SK-N-SH (cell line): Measurements from ENCODE around the gene STEAP2. TPM values are rescaled to one million over a fixed set of nuclear protein-coding genes. Genes with fewer than 3 reads are reported as not detected.

Source experiments
- CTCF ChIA-PET: fragments of 300-600, 350-600 bp; formaldehyde crosslinking; extraction: SDS; loops from one replicate; lab custom pipeline; 2021; lab: Yijun Ruan, JAX
- POLR2A ChIA-PET: fragments of 350-600 bp; sonication (Branson Sonifier 250); formaldehyde crosslinking; extraction: SDS; loops from one replicate; lab custom pipeline; 2020; ENCODE audit warnings: antibody characterized with exemption, inconsistent platforms; lab: Yijun Ruan, JAX
- DNase-seq: peaks from one replicate; pipeline ENCODE4 v3.0.0; 2012
- H2AFZ ChIP-seq: fragments of 200-600 bp; sonication (generic); 2 replicates; pipeline ENCODE4 v1.8.1; 2016; ENCODE audit warnings: antibody characterized with exemption, mild to moderate bottlenecking, low read depth
- H3F3A ChIP-seq: fragments of 200-600 bp; sonication (generic); replicated peaks from 2 replicates; pipeline ENCODE3; 2016; ENCODE audit warnings: antibody characterized with exemption, mild to moderate bottlenecking; ENCODE audit not compliant: insufficient read depth
- H3K27ac ChIP-seq, 2 experiments: fragments of 200-500 bp in 1 of 2; fragments of 200-600 bp in 1 of 2; sonication (Bioruptor generic) in 1 of 2; sonication (generic), shearing (Covaris generic) in 1 of 2; 2 replicates each; pipeline versions ENCODE4 v1.5.1 to v1.6.1; 2014 to 2016; ENCODE audit warnings: low read depth in 2 of 2, inconsistent platforms in 1 of 2, low read length in 1 of 2, mild to moderate bottlenecking in 1 of 2, mixed read lengths in 1 of 2
- H3K27me3 ChIP-seq: fragments of 200-600 bp; sonication (generic), shearing (Covaris generic); 2 replicates; pipeline ENCODE4 v1.6.1; 2016; ENCODE audit warnings: mixed run types; ENCODE audit not compliant: insufficient read depth
- H3K36me3 ChIP-seq, 2 experiments: fragments of 200-500 bp in 1 of 2; fragments of 200-600 bp in 1 of 2; sonication (Bioruptor generic) in 1 of 2; sonication (generic) in 1 of 2; replicated peaks in 1 of 2; 2 replicates each; pipeline versions ENCODE3 to v1.5.1; 2014 to 2016; ENCODE audit warnings: low read length in 1 of 2, mild to moderate bottlenecking in 1 of 2; ENCODE audit not compliant: insufficient read depth in 2 of 2, control insufficient read depth in 1 of 2
- H3K4me1 ChIP-seq, 2 experiments: fragments of 200-500 bp in 1 of 2; fragments of 200-600 bp in 1 of 2; sonication (Bioruptor generic) in 1 of 2; sonication (generic), shearing (Covaris generic) in 1 of 2; 2 replicates each; pipeline versions ENCODE4 v1.5.1 to v1.6.1; 2014 to 2016; ENCODE audit warnings: low read depth in 1 of 2, low read length in 1 of 2, mixed run types in 1 of 2; ENCODE audit not compliant: insufficient read depth in 2 of 2, control insufficient read depth in 1 of 2
- H3K4me2 ChIP-seq: fragments of 200-600 bp; sonication (generic), shearing (Covaris generic); 2 replicates; pipeline ENCODE4 v1.6.1; 2017; ENCODE audit warnings: mixed run types
- H3K4me3 ChIP-seq, 2 experiments: fragments of 200-500 bp in 1 of 2; fragments of 200-600 bp in 1 of 2; sonication (Bioruptor generic) in 1 of 2; sonication (generic), shearing (Covaris generic) in 1 of 2; 2 replicates each; pipeline versions ENCODE4 v1.5.1 to v1.8.1; 2014 to 2016; ENCODE audit warnings: low read depth in 2 of 2, inconsistent platforms in 1 of 2, low read length in 1 of 2, mild to moderate bottlenecking in 1 of 2, mixed read lengths in 1 of 2, moderate library complexity in 1 of 2
- H3K79me2 ChIP-seq: fragments of 200-600 bp; sonication (generic); 2 replicates; pipeline ENCODE4 v1.8.1; 2017; ENCODE audit warnings: mild to moderate bottlenecking; ENCODE audit not compliant: insufficient read depth
- H3K9ac ChIP-seq: fragments of 200-600 bp; sonication (generic); 2 replicates; pipeline ENCODE4 v1.6.1; 2017; ENCODE audit warnings: mixed run types
- H3K9me2 ChIP-seq: fragments of 200-600 bp; sonication (generic); 2 replicates; pipeline ENCODE4 v1.6.1; 2017; ENCODE audit warnings: mixed run types
- H3K9me3 ChIP-seq: fragments of 200-600 bp; sonication (generic); 2 replicates; pipeline ENCODE4 v1.6.1; 2017; ENCODE audit warnings: mixed run types, mild to moderate bottlenecking, moderate library complexity
- H4K20me1 ChIP-seq: fragments of 200-600 bp; sonication (generic); 2 replicates; pipeline ENCODE4 v1.6.1; 2017; ENCODE audit warnings: mild to moderate bottlenecking, mixed run types; ENCODE audit not compliant: insufficient read depth
- CTCF ChIP-seq: fragments of 200-600 bp; sonication (generic); IDR thresholded peaks from 2 replicates; pipeline ENCODE4 v1.6.1; 2017; ENCODE audit warnings: antibody characterized with exemption, mild to moderate bottlenecking, moderate library complexity
- ELF1 ChIP-seq: IDR thresholded peaks from 2 replicates; pipeline ENCODE4 v1.4.0; 2012
- EP300 ChIP-seq, 2 experiments: IDR thresholded peaks; 2 replicates each; pipeline versions ENCODE4 v1.4.0 to v1.6.1; 2012; ENCODE audit warnings: borderline replicate concordance in 1 of 2, low read depth in 1 of 2, low read length in 1 of 2
- FOSL2 ChIP-seq: IDR thresholded peaks from 2 replicates; pipeline ENCODE4 v1.4.0; 2012; ENCODE audit warnings: low read depth, mild to moderate bottlenecking, moderate library complexity, borderline replicate concordance
- FOXM1 ChIP-seq: IDR thresholded peaks from 2 replicates; pipeline ENCODE4 v1.4.0; 2012; ENCODE audit warnings: low read depth, mild to moderate bottlenecking
- GABPA ChIP-seq: IDR thresholded peaks from 2 replicates; pipeline ENCODE4 v1.4.0; 2012; ENCODE audit warnings: low read depth, mild to moderate bottlenecking
- GATA2 ChIP-seq: sonication (generic); formaldehyde crosslinking; IDR thresholded peaks from 2 replicates; pipeline ENCODE4 v1.5.0; 2020; ENCODE audit warnings: mild to moderate bottlenecking, missing genetic modification reagents
- IRF3 ChIP-seq: fragments of 150-350 bp; IDR thresholded peaks from 2 replicates; pipeline ENCODE4 v1.6.1; 2016; ENCODE audit warnings: mild to moderate bottlenecking, low read depth, low read length
- JUND ChIP-seq: IDR thresholded peaks from 2 replicates; pipeline ENCODE4 v1.4.0; 2012
- MEF2A ChIP-seq: IDR thresholded peaks from 2 replicates; pipeline ENCODE4 v1.4.0; 2012; ENCODE audit warnings: low read depth, borderline replicate concordance
- NFIC ChIP-seq: IDR thresholded peaks from 2 replicates; pipeline ENCODE4 v1.4.0; 2012; ENCODE audit warnings: borderline replicate concordance
- PBX3 ChIP-seq: IDR thresholded peaks from 2 replicates; pipeline ENCODE4; 2012
- POLR2AphosphoS5 ChIP-seq: IDR thresholded peaks from 2 replicates; pipeline ENCODE4 v1.6.1; 2012; ENCODE audit warnings: low read depth, low read length
- RCOR1 ChIP-seq: fragments of 150-350 bp; IDR thresholded peaks from 2 replicates; pipeline ENCODE4 v1.6.1; 2017; ENCODE audit warnings: antibody characterized with exemption, low read length
- REST ChIP-seq: IDR thresholded peaks from 2 replicates; pipeline ENCODE4 v1.6.1; 2012; ENCODE audit warnings: mild to moderate bottlenecking, low read depth, low read length, moderate library complexity
- RFX5 ChIP-seq: IDR thresholded peaks from 2 replicates; pipeline ENCODE4 v1.6.1; 2012; ENCODE audit warnings: mild to moderate bottlenecking, improper control_type of control experiment, low read length
- RXRA ChIP-seq: IDR thresholded peaks from 2 replicates; pipeline ENCODE4 v1.4.0; 2012; ENCODE audit warnings: low read depth, mild to moderate bottlenecking, borderline replicate concordance
- SIN3A ChIP-seq: IDR thresholded peaks from 2 replicates; pipeline ENCODE4 v1.6.1; 2012; ENCODE audit warnings: low read depth, mild to moderate bottlenecking, low read length, moderate library complexity, borderline replicate concordance
- SMC3 ChIP-seq: IDR thresholded peaks from 2 replicates; pipeline ENCODE4 v1.6.1; 2012; ENCODE audit warnings: low read depth, low read length, improper control_type of control experiment
- TAF1 ChIP-seq: IDR thresholded peaks from 2 replicates; pipeline ENCODE4 v1.6.1; 2012; ENCODE audit warnings: low read depth, mild to moderate bottlenecking, low read length, moderate library complexity, borderline replicate concordance
- TCF12 ChIP-seq: IDR thresholded peaks from 2 replicates; pipeline ENCODE4 v1.4.0; 2012
- TEAD4 ChIP-seq: IDR thresholded peaks from 2 replicates; pipeline ENCODE4 v1.4.0; 2012; ENCODE audit warnings: mild to moderate bottlenecking, borderline replicate concordance; ENCODE audit not compliant: insufficient read depth
- ZBTB33 ChIP-seq: IDR thresholded peaks from 2 replicates; pipeline ENCODE4 v1.4.0; 2012; ENCODE audit warnings: low read depth, borderline replicate concordance
- WGBS: methylation state at CpG from one replicate; pipeline ENCODE4 v1.1.6; 2017; ENCODE audit warnings: low lambda C conversion rate; 5-methylcytosine and 5-hydroxymethylcytosine counted together
- polyA plus RNA-seq, 3 experiments: library from polyadenylated mRNA; depleted of rRNA; stranded (reverse); fragments of >200 nt; gene quantifications; 2 replicates each; pipeline ENCODE4 v1.2.3, GENCODE V29; 2012

The STEAP2 gene
- polyA plus RNA-seq, 1 of the 3 experiments (the other 2 are of a cell fraction): 6.6 TPM

GRCh38 chr7:90271753-90272152, 60.2 kb downstream of the STEAP2 start:
- WGBS: 20% methylated on average over 2 of the region's 2 CpGs
- POLR2A ChIA-PET: no interaction called here

More at GRCh38 chr7:90271753-90272152, 60.2 kb downstream of the STEAP2 start:
- Histone ChIP-seq H3K79me2 (no peaks in the 10 kb centered on the region), H3F3A (peaks cover 27% of the 10 kb centered on the region), H3K4me2 (peak overlapping the region; percentile 33; the same call in 1 of the 2 replicates), H3K4me3 (no peak overlapping the region; a peak in 1 of 4 replicates), H4K20me1 (no peaks in the 10 kb centered on the region), H3K9me2 (no peaks in the 10 kb centered on the region), H3K27me3 (no peaks in the 10 kb centered on the region), H3K27ac (peak overlapping the region; percentile 76 to 85; a peak in 3 of 4 replicates), H3K9ac (0 out of 2 replicates have a peak overlapping the region, but pooled peaks have one; percentile 14), H3K36me3 (no peaks in the 10 kb centered on the region), H3K4me1 (peaks cover 9 to 31% of the 10 kb centered on the region in 2 experiments; a peak in 3 of 4 replicates), H2AFZ (peak overlapping the region; percentile 21; the same call in 1 of the 2 replicates), H3K9me3 (no peaks in the 10 kb centered on the region)
- DNase-seq: no peak
- TF ChIP-seq SIN3A: no peak
- peak; percentile 66 for TF ChIP-seq JUND
- TF ChIP-seq FOSL2: peak; percentile 67; the same call in 1 of the 2 replicates
- TF ChIP-seq TEAD4: peak; percentile 81; the same call in 1 of the 2 replicates
- no peak for TF ChIP-seq RCOR1
- TF ChIP-seq ZBTB33: no peak
- no peak for TF ChIP-seq GABPA
- peak; percentile 34; the same call in 1 of the 2 replicates for TF ChIP-seq RXRA
- peak; percentile 94 for TF ChIP-seq PBX3
- no peak for TF ChIP-seq MEF2A
- peak; percentile 83; the same call in 1 of the 2 replicates for TF ChIP-seq POLR2AphosphoS5
- no peak for TF ChIP-seq RFX5
- no peak for TF ChIP-seq GATA2 (CRISPR knock-in tag)
- TF ChIP-seq TCF12: peak; percentile 98
- TF ChIP-seq SMC3: no peak
- TF ChIP-seq CTCF: no peak
- TF ChIP-seq EP300 (IDR thresholded peaks at IDR 0.05; ENCODE audit: borderline replicate concordance in 1 of 2, low read depth in 1 of 2, low read length in 1 of 2): peak; percentile 32 to 88; a peak in 3 of 4 replicates
- no peak for TF ChIP-seq IRF3
- 0 out of 2 replicates have a peak, but pooled peaks have one; percentile 15 for TF ChIP-seq TAF1
- TF ChIP-seq NFIC: peak; percentile 63; the same call in 1 of the 2 replicates
- peak; percentile 63; the same call in 1 of the 2 replicates for TF ChIP-seq FOXM1
- TF ChIP-seq ELF1: no peak
- no peak for TF ChIP-seq REST
- CTCF ChIA-PET: interaction anchor here (0.9 to 1.0 kb wide), 2 partner anchors 60 to 156 kb away, joined by 3 to 5 read pairs; partner anchors contain the start of gene STEAP2
